Activated gamma-delta T cell (primary cell): ENCODE measurements around the gene PKP2.

Source experiments
- DNase-seq: peaks from one replicate; lab custom pipeline; 2025; lab: John Stamatoyannopoulos, UW
- total RNA-seq, 2 donors: gene quantifications; one replicate each; lab custom pipeline; 2026; lab: John Stamatoyannopoulos, UW

The PKP2 gene
- total RNA-seq = 0.51 to 1.5 reads per million in 2 donors

DNA sequence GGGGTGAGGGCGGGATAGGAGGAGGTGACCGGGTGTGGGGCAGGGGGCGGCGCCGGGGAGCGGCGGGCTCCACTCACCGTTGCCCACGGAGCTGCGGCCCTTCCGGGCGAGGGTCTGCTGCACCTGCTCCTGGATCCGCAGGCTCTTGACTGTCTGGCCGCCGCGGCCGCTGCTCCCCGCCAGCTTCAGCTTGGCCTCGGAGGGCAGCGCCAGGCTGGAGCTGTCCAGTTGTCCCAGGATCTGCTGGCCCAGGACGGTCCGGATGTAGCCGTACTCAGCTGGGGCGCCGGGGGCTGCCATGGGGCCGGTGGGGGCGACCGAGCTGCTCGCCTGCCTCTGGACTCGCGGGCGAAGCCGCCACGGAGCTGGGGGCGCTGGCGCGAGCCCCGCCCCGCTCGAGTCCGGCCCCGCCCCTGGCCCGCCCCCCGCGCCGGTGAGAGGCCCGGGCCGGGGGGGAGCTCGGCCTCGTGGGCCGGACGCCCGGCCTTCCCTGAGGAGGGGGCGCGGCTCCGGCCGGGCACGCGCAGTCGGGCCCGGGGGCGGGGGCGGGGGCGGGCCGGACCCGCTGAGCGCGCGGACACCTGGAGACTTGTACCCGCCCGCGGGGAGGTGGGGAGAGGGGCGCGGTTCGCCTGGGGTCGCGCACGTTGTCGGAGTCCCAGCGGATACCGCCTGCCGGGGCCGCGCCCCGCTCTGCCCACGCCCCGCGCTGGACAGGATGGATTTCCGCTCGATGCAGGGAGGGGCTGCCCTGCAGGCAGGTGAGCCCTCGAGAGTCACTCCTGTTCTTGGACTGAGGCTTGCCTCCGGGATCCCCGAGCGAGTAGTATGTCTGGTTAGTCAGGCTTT lies at the start of gene PKP2:
Gene PKP2 (minus strand): TSS at position 346 of the 849 bp plus-strand sequence. CDS start 46 bp downstream, at position 300.
- no peak for DNase-seq

DNA sequence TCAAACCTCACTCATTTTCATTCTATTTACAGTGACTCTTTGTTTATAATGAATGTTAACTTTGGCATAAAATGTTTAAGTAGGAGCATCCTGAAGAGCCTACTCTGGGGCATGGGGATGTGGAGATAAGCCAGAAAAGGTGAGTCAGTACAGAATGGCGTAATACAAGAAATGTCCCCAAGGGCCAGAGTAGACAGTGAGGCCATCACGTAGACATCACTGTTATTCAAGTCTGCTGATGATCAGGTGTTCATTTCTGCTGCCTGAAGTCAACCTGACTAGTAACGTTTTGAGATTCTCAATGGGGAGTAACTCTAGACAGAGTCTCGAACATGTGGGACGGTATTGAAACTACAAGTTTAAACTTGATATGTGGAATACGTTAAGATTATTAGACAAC lies 47.6 kb upstream of the PKP2 start:
- no peak for DNase-seq

DNA sequence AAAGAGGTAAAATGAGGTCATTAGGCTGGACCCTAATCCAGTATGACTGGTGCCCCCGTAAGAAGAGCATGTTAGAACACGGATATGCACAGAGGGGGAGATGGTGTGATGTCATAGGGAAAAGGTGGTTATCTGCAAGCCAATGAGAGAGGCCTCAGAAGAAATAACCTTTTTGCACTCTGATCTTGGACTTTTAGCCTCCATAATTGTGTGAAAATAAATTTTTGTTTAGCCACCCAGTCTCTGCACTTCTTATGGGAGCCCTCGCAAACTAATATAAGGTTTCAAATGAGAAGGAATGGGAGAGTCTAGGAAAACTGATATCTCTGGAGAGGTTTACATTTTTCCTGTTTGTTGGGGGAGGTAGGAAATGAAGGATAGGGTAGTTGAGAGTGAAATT lies 43.2 kb upstream of the PKP2 start:
- no peak for DNase-seq

DNA sequence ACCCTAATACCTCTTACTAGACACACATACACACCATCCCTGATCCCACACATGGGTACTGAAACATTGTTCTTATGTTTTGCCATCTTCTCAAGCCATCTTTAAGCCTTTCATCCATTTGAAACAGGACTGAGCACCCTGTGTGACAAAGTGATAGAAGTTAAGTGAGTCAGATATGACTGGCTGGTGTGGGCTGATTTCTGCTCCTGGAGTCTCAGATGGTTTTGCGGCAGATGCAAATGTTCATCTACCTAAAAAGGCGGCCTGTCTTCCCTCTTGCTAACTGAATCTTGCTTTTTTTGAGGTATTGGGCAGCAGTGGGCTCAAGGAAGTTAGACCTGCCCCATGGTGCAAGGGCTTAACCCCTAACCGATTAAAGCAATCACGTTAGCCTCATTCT lies 30.4 kb upstream of the PKP2 start:
- no peak for DNase-seq

DNA sequence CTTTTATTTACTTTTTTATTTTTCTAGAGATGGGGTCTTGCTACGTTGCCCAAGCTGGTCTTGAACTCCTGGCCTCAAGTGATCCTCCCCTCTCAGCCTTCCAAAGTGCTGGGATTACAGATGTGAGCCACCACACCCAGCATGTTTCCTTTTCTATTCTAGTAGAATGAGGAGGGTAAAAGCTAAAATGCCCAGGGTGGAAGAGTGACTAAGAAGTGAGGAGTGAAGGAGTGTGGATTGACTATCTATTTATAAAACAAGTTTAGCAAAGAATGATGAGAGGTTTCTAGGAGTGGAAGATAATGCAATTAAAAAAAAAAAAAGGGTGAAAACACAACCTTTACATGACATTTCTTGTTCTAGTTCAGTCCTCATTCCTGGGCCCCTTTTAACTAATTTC lies 29.8 kb upstream of the PKP2 start:
- no peak for DNase-seq

DNA sequence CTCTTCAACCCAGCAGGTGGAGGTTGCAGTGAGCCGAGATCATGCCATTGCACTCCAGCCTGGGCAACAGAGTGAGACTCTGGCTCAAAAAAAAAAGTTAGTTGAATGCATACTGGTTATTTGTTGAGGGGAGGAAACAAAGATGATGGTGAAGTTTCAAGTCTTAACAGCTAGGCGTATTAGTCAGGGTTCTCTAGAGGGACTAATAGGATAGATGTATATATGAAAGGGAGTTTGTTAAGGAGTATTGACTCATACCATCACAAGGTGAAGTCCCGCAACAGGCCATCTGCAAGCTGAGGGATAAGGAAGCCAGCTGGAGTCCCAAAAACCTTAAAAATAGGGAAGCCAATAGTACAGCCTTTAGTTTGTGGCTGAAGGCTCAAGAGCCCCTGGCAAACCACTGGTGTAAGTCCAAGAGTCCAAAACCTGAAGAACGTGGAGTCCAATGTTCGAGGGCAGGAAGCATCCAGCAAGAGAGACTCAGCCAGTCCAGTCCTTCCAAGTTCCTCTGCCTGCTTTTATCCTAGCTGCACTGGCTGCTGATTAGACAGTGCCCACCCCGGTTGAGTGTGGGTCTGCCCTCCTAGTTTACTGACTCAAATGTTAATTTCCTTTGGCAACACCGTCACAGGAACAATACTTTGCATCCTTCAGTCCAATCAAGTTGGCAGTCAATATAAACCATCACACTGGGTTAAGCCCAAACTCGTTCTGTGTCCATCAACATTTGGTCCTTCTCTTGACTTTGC lies 26.1 kb upstream of the PKP2 start:
- no peak for DNase-seq

DNA sequence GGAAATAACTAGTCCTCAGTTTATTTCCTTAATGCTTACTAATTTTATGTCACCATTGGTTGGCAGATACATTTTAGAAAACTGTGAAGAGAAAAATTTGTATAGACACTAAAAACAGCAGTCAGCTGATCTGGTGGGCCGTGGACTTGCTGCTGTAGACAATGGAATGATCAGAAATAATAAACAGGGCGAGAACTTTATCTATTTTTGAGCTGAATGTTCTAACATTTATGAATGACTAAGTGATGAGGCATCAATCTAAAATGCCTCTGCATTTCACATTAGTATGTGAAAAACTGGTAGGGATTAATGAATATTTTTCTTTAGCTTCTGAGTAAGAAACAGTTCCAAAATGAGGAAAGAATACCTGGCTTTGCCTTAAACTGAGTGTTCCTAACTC lies 24.8 kb upstream of the PKP2 start:
- no peak for DNase-seq

DNA sequence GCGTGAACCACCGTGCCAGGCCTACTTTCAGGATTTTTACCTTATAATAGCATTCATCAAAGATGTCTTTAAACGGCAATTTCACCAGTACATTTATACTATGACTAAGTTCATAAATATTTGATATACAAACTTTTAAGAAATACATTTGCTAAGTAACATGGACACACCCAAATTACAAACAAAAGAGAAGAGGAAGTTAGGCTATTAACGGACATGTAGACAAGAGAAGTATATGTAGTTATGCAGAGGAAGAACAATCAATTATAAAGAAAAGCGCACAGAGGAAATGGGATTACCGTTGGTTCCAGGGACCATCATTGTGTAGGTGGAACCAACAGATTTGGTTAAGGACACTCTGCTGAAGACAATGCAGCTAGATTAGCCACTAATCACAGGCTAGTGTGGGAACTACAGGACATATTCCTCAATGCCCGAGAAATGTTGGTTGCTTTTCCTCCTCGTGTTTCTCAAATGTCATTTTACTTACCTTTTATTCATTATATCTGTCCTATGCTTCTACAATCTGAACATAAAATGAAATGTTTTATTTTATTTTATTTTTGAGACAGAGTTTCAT lies 24.0 kb upstream of the PKP2 start:
- DNase-seq = no peak

DNA sequence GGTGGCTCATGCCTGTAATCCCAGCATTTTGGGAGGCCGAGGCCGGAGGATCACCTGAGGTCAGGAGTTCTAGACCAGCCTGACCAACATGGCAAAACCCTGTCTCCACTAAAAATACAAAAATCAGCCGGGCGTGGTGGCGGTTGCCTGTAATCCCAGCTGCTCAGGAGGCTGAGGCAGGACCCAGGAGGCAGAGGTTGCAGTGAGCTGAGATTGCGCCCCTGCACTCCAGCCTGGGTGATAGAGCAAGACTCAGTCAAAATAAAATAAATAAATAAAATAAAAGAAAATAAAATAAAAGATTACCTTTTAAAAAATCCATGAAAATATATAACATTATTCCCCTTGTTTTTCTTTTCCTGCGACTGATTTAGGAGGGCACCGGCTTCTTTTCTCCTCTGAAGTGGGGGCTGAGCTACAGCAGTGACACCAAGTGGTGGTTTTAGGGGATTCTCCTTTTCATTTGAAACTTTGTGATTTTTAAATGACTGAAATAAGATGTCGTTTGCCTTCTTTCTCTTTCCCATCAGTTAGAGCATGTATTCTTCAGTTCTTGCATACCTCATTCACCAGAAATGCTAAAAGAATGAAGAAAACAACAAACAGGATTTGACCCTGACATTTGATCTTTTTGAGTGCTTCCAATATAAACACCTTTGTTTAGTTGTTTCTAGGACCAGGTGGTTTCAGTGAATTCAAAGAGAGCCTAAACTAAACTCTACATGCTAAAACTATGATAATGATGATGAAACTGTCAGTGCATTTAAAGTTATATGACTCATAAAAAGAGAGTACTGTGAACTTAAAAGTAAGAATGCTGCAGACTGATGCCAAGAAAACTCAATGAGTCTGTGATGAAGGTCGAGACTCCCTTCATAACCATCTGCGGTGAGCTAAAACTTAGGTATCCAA lies 22.6 kb upstream of the PKP2 start:
- no peak for DNase-seq

DNA sequence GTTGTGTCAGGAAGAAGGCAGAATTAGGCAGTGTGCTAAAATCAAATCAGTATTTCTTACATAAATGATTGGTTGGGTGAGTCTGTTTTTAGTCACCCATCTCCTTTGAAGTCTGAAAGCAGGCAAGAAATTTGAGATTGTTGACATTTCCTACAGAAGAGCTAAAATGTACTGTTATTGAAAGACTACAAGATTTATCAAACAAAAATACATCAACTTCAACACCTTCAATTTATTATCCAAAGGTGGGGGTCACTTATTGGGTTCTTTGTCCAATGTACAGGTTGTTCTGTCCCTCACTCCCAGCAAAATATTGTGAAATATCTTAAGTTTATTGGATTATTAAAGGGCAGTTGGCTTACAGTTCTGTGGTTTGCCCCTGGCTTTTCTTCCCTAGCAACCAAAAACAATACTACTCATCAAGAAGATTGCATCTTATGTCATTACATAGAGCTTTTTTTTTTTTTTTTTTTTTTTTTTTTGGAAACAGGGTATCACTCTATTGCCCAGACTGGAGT lies 20.6 kb upstream of the PKP2 start:
- DNase-seq = no peak

DNA sequence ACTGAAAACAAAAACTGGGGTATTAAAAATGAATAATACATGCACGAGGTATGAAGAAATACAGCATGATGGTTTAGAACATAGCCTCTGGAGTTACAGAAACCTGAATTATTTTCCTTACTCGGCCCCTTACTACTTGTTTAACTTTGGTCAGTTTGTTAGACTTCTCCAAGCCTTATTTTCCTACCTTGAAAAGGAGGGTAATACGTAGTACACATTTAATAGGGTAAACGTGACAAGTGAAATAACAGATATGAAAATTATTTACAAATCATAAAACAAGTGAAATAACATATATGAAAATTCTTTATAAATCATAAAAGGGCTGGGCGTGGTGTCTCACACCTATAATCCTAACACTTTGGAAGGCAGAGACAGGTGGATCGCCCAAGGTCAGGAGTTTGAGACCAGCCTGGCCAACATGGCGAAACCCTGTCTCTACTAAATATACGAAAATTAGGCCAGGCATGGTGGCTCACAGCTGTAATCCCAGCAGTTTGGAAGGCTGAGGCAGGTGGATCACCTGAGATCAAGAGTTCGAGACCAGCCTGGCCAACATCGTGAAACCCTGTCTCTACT lies 11.4 kb upstream of the PKP2 start:
- no peak for DNase-seq

DNA sequence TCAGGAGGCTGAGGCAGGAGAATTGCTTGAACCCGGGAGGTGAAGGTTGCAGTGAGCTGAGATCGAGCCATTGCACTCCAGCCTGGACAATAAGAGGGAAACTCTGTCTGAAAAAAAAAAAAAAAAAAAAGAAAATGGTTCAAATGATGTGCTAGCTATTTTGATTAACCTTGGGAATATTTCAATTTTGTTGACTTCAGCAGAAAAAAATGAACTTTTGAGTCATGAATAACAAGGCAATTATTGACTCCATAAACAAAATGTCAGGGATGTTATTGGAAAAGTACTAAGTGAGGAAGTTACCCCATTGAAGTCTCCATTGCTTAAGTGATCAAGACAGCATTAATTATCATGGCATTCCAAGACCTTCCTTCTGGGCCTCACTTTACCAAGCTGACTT lies 10.6 kb upstream of the PKP2 start:
- no peak for DNase-seq

DNA sequence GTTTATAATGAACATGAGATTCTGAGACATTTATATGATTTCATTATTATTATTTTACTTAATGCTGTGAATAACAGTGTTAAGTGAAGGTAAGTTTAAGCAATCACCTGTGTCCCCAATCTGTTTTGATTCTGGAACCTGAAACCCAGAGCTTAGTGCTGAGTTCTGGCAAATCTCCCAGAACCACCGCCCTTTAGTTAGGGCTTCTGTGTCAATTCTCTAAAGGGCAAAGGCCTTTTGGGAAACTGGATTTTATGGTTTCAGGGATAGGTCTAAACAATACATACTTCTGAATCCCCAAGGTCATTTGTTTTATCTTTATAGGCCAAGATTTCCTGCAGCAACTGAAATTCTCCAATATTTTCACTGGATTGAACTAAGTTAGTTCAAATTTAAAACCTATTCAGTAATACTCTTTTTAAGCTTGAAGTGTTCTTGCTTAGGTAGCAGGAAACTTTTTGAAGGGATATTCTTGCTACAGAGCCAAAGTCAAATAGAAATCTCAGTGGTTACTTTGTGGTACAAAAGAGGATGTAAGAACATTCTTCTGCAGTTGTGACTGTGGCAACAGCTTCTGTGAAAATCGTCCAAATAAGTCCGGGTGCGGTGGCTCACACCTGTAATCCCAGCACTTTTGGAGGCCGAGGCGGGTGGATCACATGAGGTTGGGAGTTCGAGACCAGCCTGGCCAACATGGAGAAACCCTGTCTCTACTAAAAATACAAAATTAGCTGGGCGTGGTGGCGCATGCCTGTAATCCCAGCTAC lies 10.0 kb upstream of the PKP2 start:
- DNase-seq = no peak

DNA sequence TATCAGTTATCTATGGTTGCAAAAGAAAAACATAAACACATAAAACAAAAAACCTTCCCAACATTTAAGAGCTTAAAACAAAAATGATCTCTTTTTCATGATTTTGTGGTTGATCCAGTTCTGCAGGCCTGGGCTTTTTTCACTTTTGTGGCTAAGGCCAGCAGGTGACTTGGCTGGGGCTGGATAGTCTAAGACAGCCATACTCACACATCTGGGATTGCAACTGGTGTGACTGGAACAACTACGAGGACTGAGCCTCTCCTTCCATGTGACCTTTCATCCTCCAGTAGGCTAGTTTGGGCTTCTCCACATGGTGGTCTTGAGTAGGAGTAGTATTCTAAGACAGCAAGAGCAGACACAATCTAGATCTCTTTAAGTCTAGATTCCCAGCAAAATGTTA lies 7.2 kb upstream of the PKP2 start:
- no peak for DNase-seq

DNA sequence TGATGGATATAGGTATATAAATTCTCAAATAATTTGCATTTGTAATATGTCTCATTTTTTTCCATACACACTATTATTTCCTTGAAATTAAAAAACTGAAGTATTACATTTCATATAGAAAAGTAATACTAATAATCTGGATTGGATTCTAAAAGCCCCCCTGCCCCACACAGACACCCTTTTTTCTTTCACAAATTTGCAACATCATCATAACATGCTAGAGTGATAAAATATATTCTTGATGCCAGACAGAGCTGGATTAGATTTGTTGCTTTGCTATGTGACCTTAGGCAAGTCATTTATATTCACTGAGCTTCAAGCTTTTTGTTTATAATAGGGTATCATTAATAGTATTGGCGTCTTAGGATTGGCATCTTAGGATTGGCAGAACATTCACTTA lies 6.7 kb upstream of the PKP2 start:
- DNase-seq = no peak

DNA sequence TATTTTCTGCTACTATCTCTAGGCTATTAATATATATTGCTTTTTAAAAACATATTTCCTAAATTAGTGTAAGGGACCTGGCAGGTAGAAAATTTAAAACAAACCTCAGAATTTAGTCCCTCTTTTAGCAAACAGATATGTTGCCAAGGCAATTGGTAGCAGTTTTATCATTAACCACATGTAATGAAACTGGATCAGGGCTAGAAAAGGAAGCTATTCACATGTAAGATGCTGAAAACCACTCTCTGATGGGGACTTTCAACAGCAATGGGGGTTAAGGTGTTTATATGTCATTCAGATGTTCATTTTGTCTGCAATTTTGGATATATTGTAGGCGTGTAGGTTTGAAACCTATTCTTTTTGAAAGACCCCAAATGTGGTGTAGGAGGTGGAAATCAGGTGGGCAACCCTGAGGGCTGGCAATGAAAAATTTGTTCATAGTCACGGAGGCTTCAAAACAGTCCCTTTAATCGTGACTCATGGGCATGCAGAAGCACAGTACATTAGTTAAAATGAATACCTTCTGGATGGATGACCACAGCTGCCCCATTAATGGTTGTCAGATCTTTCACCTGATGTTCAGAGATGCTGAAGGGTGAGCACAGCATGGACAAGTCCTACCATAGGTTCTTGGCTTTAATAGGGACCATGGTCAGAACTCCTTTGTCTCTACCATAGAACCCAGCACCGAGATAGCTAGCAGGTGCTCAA lies 5.9 kb upstream of the PKP2 start:
- no peak for DNase-seq

DNA sequence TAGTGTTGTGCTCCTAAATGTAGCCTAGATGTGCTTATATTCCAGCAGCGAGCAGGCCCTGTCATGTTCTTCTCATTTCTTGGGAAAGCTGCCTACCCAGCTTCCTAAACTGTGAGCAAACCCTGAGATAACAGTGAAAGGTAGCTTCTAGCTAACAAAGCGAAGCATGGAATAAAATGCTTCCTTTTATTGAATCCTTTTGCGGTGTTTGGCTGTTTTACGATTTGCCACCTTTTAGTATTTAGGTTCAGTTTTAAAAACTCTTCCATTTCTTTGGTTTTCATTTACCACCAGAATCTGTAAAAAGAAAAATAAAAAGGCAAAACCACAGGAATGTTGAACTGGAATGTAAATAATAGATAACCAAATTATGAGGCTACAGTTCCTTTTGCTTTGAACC lies 5.0 kb upstream of the PKP2 start:
- no peak for DNase-seq

DNA sequence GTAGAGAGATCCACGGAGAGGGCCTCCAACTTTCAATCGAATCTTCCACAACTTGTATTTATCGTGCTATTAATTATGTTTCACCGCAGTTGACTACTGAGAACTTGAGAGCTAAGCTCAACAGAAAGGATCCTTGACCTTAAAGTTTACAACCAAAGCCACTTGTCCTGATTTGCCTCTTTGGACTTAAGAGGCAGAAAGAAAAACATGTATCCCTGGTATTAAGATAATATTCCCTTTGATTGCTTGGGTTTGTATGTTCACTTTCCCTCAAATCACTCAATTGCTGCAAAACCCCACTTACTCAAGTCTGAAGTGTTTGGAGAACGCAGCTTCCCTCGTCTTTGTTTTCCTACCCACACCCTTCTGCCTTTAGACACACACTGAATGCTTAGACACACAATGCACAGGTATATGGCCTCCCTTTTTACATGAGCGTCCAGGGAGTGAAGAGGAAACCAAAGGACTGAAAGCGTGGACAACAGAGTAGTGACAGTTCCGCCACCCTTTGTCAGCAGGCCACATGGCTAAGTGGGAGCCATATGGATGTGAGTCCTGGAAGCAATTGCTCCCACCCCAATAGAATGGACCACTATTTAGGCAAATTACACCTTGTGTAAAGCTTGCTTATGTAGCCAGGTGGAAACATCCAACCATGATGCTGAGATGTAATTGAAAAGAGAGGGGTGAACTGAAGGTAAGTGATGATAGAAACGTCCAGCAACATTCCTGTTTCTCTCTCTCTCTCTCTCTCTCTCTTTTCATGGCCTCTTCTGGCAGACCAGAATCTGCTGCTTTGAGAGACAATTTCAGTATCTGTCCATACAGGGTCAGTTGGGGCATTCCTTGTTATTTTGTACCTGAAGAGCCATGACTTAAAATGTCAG lies 1.4 kb upstream of the PKP2 start:
- no peak for DNase-seq

DNA sequence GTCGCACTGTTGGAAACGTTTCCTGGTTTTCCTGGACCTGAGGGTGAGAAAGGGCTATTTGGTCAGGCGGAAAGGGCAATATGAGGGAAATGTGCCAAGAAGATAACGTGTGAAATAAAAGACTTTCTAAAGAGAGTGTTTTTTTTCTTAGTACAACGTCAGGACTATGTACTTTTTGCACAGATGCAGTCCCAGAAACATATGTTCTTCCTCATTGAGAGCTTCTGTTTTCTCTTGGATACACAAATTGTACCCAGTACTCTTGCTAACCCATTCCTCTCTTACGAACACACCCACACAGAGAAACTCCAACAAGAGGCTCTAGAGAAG lies 669 bp upstream of the PKP2 start:
- no peak for DNase-seq
